SK-N-SH (cell line): ENCODE data around the gene MYL5. TPM values are rescaled to one million over a fixed set of nuclear protein-coding genes. Genes with fewer than 3 reads are reported as not detected.

Experiments
- CTCF ChIA-PET: fragments of 300-600, 350-600 bp; formaldehyde crosslinking; extraction: SDS; loops from one replicate; lab custom pipeline; 2021; lab: Yijun Ruan, JAX
- POLR2A ChIA-PET: fragments of 350-600 bp; sonication (Branson Sonifier 250); formaldehyde crosslinking; extraction: SDS; loops from one replicate; lab custom pipeline; 2020; ENCODE audit warnings: antibody characterized with exemption, inconsistent platforms; lab: Yijun Ruan, JAX
- DNase-seq: peaks from one replicate; pipeline ENCODE4 v3.0.0; 2012
- H2AFZ ChIP-seq: fragments of 200-600 bp; sonication (generic); 2 replicates; pipeline ENCODE4 v1.8.1; 2016; ENCODE audit warnings: antibody characterized with exemption, mild to moderate bottlenecking, low read depth
- H3F3A ChIP-seq: fragments of 200-600 bp; sonication (generic); replicated peaks from 2 replicates; pipeline ENCODE3; 2016; ENCODE audit warnings: antibody characterized with exemption, mild to moderate bottlenecking; ENCODE audit not compliant: insufficient read depth
- H3K27ac ChIP-seq, 2 experiments: fragments of 200-500 bp in 1 of 2; fragments of 200-600 bp in 1 of 2; sonication (Bioruptor generic) in 1 of 2; sonication (generic), shearing (Covaris generic) in 1 of 2; 2 replicates each; pipeline versions ENCODE4 v1.5.1 to v1.6.1; 2014 to 2016; ENCODE audit warnings: low read depth in 2 of 2, inconsistent platforms in 1 of 2, low read length in 1 of 2, mild to moderate bottlenecking in 1 of 2, mixed read lengths in 1 of 2
- H3K27me3 ChIP-seq: fragments of 200-600 bp; sonication (generic), shearing (Covaris generic); 2 replicates; pipeline ENCODE4 v1.6.1; 2016; ENCODE audit warnings: mixed run types; ENCODE audit not compliant: insufficient read depth
- H3K36me3 ChIP-seq, 2 experiments: fragments of 200-500 bp in 1 of 2; fragments of 200-600 bp in 1 of 2; sonication (Bioruptor generic) in 1 of 2; sonication (generic) in 1 of 2; replicated peaks in 1 of 2; 2 replicates each; pipeline versions ENCODE3 to v1.5.1; 2014 to 2016; ENCODE audit warnings: low read length in 1 of 2, mild to moderate bottlenecking in 1 of 2; ENCODE audit not compliant: insufficient read depth in 2 of 2, control insufficient read depth in 1 of 2
- H3K4me1 ChIP-seq, 2 experiments: fragments of 200-500 bp in 1 of 2; fragments of 200-600 bp in 1 of 2; sonication (Bioruptor generic) in 1 of 2; sonication (generic), shearing (Covaris generic) in 1 of 2; 2 replicates each; pipeline versions ENCODE4 v1.5.1 to v1.6.1; 2014 to 2016; ENCODE audit warnings: low read depth in 1 of 2, low read length in 1 of 2, mixed run types in 1 of 2; ENCODE audit not compliant: insufficient read depth in 2 of 2, control insufficient read depth in 1 of 2
- H3K4me2 ChIP-seq: fragments of 200-600 bp; sonication (generic), shearing (Covaris generic); 2 replicates; pipeline ENCODE4 v1.6.1; 2017; ENCODE audit warnings: mixed run types
- H3K4me3 ChIP-seq, 2 experiments: fragments of 200-500 bp in 1 of 2; fragments of 200-600 bp in 1 of 2; sonication (Bioruptor generic) in 1 of 2; sonication (generic), shearing (Covaris generic) in 1 of 2; 2 replicates each; pipeline versions ENCODE4 v1.5.1 to v1.8.1; 2014 to 2016; ENCODE audit warnings: low read depth in 2 of 2, inconsistent platforms in 1 of 2, low read length in 1 of 2, mild to moderate bottlenecking in 1 of 2, mixed read lengths in 1 of 2, moderate library complexity in 1 of 2
- H3K79me2 ChIP-seq: fragments of 200-600 bp; sonication (generic); 2 replicates; pipeline ENCODE4 v1.8.1; 2017; ENCODE audit warnings: mild to moderate bottlenecking; ENCODE audit not compliant: insufficient read depth
- H3K9ac ChIP-seq: fragments of 200-600 bp; sonication (generic); 2 replicates; pipeline ENCODE4 v1.6.1; 2017; ENCODE audit warnings: mixed run types
- H3K9me2 ChIP-seq: fragments of 200-600 bp; sonication (generic); 2 replicates; pipeline ENCODE4 v1.6.1; 2017; ENCODE audit warnings: mixed run types
- H3K9me3 ChIP-seq: fragments of 200-600 bp; sonication (generic); 2 replicates; pipeline ENCODE4 v1.6.1; 2017; ENCODE audit warnings: mixed run types, mild to moderate bottlenecking, moderate library complexity
- H4K20me1 ChIP-seq: fragments of 200-600 bp; sonication (generic); 2 replicates; pipeline ENCODE4 v1.6.1; 2017; ENCODE audit warnings: mild to moderate bottlenecking, mixed run types; ENCODE audit not compliant: insufficient read depth
- CHD2 ChIP-seq: fragments of 150-350 bp; IDR thresholded peaks from 2 replicates; pipeline ENCODE4 v1.6.1; 2018; ENCODE audit warnings: low read length; ENCODE audit not compliant: partially characterized antibody
- FOXJ3 ChIP-seq: sonication (generic); formaldehyde crosslinking; IDR thresholded peaks from 2 replicates; pipeline ENCODE4 v1.5.1; 2020; ENCODE audit warnings: mild to moderate bottlenecking, missing genetic modification reagents
- FOXM1 ChIP-seq: IDR thresholded peaks from 2 replicates; pipeline ENCODE4 v1.4.0; 2012; ENCODE audit warnings: low read depth, mild to moderate bottlenecking
- IRF3 ChIP-seq: fragments of 150-350 bp; IDR thresholded peaks from 2 replicates; pipeline ENCODE4 v1.6.1; 2016; ENCODE audit warnings: mild to moderate bottlenecking, low read depth, low read length
- MEF2A ChIP-seq: IDR thresholded peaks from 2 replicates; pipeline ENCODE4 v1.4.0; 2012; ENCODE audit warnings: low read depth, borderline replicate concordance
- MXI1 ChIP-seq: IDR thresholded peaks from 2 replicates; pipeline ENCODE4 v1.6.1; 2012; ENCODE audit warnings: mild to moderate bottlenecking, low read depth, low read length, improper control_type of control experiment
- NFIC ChIP-seq: IDR thresholded peaks from 2 replicates; pipeline ENCODE4 v1.4.0; 2012; ENCODE audit warnings: borderline replicate concordance
- NRF1 ChIP-seq: IDR thresholded peaks from 2 replicates; pipeline ENCODE4 v1.6.1; 2012; ENCODE audit warnings: low read depth, mild to moderate bottlenecking, low read length
- POLR2AphosphoS5 ChIP-seq: IDR thresholded peaks from 2 replicates; pipeline ENCODE4 v1.6.1; 2012; ENCODE audit warnings: low read depth, low read length
- RCOR1 ChIP-seq: fragments of 150-350 bp; IDR thresholded peaks from 2 replicates; pipeline ENCODE4 v1.6.1; 2017; ENCODE audit warnings: antibody characterized with exemption, low read length
- RFX5 ChIP-seq: IDR thresholded peaks from 2 replicates; pipeline ENCODE4 v1.6.1; 2012; ENCODE audit warnings: mild to moderate bottlenecking, improper control_type of control experiment, low read length
- SIN3A ChIP-seq: IDR thresholded peaks from 2 replicates; pipeline ENCODE4 v1.6.1; 2012; ENCODE audit warnings: low read depth, mild to moderate bottlenecking, low read length, moderate library complexity, borderline replicate concordance
- SMC3 ChIP-seq: IDR thresholded peaks from 2 replicates; pipeline ENCODE4 v1.6.1; 2012; ENCODE audit warnings: low read depth, low read length, improper control_type of control experiment
- YY1 ChIP-seq: IDR thresholded peaks from 2 replicates; pipeline ENCODE4 v1.4.0; 2012; ENCODE audit warnings: low read depth, mild to moderate bottlenecking
- WGBS: methylation state at CpG from one replicate; pipeline ENCODE4 v1.1.6; 2017; ENCODE audit warnings: low lambda C conversion rate; 5-methylcytosine and 5-hydroxymethylcytosine counted together
- polyA plus RNA-seq, 3 experiments: library from polyadenylated mRNA; depleted of rRNA; stranded (reverse); fragments of >200 nt; gene quantifications; 2 replicates each; pipeline ENCODE4 v1.2.3, GENCODE V29; 2012
- TF ChIP-seq, protein P1 (sequence below): IDR thresholded peaks from 2 replicates; pipeline ENCODE4 v1.4.0; 2012; ENCODE audit warnings: low read depth, borderline replicate concordance
- TF ChIP-seq, protein P2 (sequence below): IDR thresholded peaks from 2 replicates; pipeline ENCODE4 v1.4.0; 2012; ENCODE audit warnings: low read depth, borderline replicate concordance
- TF ChIP-seq, protein P3 (sequence below): fragments of 150-350 bp; IDR thresholded peaks from 2 replicates; pipeline ENCODE4 v1.6.1; 2017; ENCODE audit warnings: antibody characterized with exemption, low read length, low read depth, borderline replicate concordance

Gene MYL5
- polyA plus RNA-seq, 1 of the 3 experiments (the other 2 are of a cell fraction), result 46.9 TPM

DNA sequence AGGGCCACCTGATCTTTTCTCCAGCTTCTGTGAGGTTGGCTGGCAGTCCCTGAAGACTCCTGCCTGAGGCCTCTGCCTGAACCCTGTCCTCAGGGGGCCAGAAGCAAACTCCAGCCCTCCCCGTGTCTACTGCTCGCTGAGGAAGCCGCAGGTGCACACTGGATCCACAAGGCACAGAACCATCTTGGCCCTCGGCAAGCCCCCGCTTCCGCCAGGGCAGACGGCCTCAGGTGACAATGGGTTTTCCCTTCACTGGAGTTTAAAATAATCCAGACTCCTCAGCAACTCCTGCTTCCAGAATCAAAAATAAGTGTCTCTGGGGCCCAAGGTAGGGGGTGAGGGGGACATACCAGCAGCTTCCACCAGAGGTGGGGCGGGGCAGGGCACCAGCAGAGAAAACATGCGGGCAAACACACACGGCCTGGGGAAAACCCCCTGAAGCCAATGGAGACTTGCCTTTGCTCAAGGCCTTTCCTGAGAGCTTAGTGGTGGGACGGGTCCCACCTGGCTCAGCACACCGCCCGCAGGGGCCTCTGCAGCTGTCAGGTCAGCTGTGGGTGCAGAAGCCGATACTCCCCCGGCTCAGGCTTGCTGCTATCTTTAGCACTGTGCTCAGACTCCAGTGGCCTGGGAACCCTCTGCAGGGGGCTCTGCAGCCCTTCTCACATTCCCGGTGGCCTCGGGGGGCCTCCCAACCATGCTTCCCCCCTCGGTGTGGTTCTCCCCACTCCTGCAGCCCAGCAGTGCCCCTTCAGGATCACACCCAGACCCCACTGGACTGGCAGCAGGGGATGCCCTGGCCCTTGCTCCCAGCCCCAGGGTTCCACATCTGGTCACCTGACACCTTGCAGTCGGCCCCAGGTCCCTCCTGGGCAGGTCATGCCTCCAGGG is 1.9 kb downstream of the MYL5 start:
- Histone ChIP-seq H3K4me1 (peaks cover 6 to 34% of the 10 kb centered on the region in 2 experiments; a peak in 1 of 4 replicates), H4K20me1 (no peaks in the 10 kb centered on the region), H3K9me3 (no peaks in the 10 kb centered on the region), H3K9me2 (no peaks in the 10 kb centered on the region), H3K36me3 (peaks cover 12 to 13% of the 10 kb centered on the region in 2 experiments), H3K27me3 (no peaks in the 10 kb centered on the region), H3K4me2 (no peak overlapping the region), H3K4me3 (no peak overlapping the region), H3F3A (no peaks in the 10 kb centered on the region), H3K79me2 (peaks cover 28% of the 10 kb centered on the region), H3K9ac (no peak overlapping the region), H2AFZ (no peak overlapping the region), H3K27ac (no peak overlapping the region)
- WGBS, result 87% methylated on average over 6 of the region's 19 CpGs
- CTCF ChIA-PET, result interaction anchor here (0.8 to 2.8 kb wide), 3 partner anchors 8 to 76 kb away, joined by 3 to 20 read pairs (median 3); no protein-coding TSS in a partner anchor
- DNase-seq, result no peak
- no peak for TF ChIP-seq IRF3
- no peak for TF ChIP-seq SIN3A
- TF ChIP-seq RCOR1, result no peak
- TF ChIP-seq RFX5, result no peak
- TF ChIP-seq, protein P1, sequence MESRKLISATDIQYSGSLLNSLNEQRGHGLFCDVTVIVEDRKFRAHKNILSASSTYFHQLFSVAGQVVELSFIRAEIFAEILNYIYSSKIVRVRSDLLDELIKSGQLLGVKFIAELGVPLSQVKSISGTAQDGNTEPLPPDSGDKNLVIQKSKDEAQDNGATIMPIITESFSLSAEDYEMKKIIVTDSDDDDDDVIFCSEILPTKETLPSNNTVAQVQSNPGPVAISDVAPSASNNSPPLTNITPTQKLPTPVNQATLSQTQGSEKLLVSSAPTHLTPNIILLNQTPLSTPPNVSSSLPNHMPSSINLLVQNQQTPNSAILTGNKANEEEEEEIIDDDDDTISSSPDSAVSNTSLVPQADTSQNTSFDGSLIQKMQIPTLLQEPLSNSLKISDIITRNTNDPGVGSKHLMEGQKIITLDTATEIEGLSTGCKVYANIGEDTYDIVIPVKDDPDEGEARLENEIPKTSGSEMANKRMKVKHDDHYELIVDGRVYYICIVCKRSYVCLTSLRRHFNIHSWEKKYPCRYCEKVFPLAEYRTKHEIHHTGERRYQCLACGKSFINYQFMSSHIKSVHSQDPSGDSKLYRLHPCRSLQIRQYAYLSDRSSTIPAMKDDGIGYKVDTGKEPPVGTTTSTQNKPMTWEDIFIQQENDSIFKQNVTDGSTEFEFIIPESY, result no peak
- POLR2A ChIA-PET, result interaction anchor here (2.1 kb wide), 1 partner anchor 8 kb away, joined by 8 read pairs; no protein-coding TSS in a partner anchor

GRCh38 chr4:676871-677235 is 2.5 kb downstream of the MYL5 start:
- Histone ChIP-seq H3K27ac (no peak overlapping the region), H3K79me2 (peaks cover 28% of the 10 kb centered on the region), H2AFZ (no peak overlapping the region), H3K4me2 (no peak overlapping the region), H3K9me2 (no peaks in the 10 kb centered on the region), H4K20me1 (no peaks in the 10 kb centered on the region), H3K9ac (no peak overlapping the region), H3K9me3 (no peaks in the 10 kb centered on the region), H3F3A (no peaks in the 10 kb centered on the region), H3K4me3 (no peak overlapping the region), H3K4me1 (peaks cover 6 to 34% of the 10 kb centered on the region in 2 experiments; a peak in 1 of 4 replicates), H3K27me3 (no peaks in the 10 kb centered on the region), H3K36me3 (peaks cover 6 to 12% of the 10 kb centered on the region in 2 experiments)
- DNase-seq, result no peak
- ChIA-PET CTCF (no interaction called here), POLR2A (no interaction called here)
- WGBS, result 100% methylated on average over 2 of the region's 8 CpGs
- TF ChIP-seq, protein P2, sequence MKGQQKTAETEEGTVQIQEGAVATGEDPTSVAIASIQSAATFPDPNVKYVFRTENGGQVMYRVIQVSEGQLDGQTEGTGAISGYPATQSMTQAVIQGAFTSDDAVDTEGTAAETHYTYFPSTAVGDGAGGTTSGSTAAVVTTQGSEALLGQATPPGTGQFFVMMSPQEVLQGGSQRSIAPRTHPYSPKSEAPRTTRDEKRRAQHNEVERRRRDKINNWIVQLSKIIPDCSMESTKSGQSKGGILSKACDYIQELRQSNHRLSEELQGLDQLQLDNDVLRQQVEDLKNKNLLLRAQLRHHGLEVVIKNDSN, result no peak
- TF ChIP-seq CHD2 (no peak), NRF1 (no peak), YY1 (no peak), NFIC (no peak), MEF2A (no peak), POLR2AphosphoS5 (no peak), MXI1 (no peak), IRF3 (no peak), SMC3 (no peak), FOXM1 (no peak), RFX5 (no peak), RCOR1 (no peak), FOXJ3 (CRISPR knock-in tag) (no peak)
- TF ChIP-seq, protein P3, sequence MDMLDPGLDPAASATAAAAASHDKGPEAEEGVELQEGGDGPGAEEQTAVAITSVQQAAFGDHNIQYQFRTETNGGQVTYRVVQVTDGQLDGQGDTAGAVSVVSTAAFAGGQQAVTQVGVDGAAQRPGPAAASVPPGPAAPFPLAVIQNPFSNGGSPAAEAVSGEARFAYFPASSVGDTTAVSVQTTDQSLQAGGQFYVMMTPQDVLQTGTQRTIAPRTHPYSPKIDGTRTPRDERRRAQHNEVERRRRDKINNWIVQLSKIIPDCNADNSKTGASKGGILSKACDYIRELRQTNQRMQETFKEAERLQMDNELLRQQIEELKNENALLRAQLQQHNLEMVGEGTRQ, result no peak
